GM23338 (cell line): ENCODE data around the gene ENTPD5. TPM values are rescaled to one million over a fixed set of nuclear protein-coding genes. Genes with fewer than 3 reads are reported as not detected.

Experiments used
- ATAC-seq: fragments of 200-7000 bp; cut with Tn5 transposase; 3 replicates; pipeline ENCODE4 v1.9.1; 2020
- DNase-seq: peaks from one replicate; pipeline ENCODE4 v3.0.0-alpha.2; 2015; ENCODE audit warnings: low spot score
- H2AFZ ChIP-seq: fragments of 200-600 bp; sonication (generic); 2 replicates; pipeline ENCODE4 v1.8.0; 2016; ENCODE audit warnings: antibody characterized with exemption, mild to moderate bottlenecking, moderate library complexity
- H3F3A ChIP-seq: fragments of 200-600 bp; sonication (generic); replicated peaks from 2 replicates; pipeline ENCODE4 v1.8.0; 2017; ENCODE audit warnings: antibody characterized with exemption, mixed run types, low read depth
- H3K27ac ChIP-seq: fragments of 200-600 bp; sonication (generic); 2 replicates; pipeline ENCODE4 v1.6.1; 2016; ENCODE audit warnings: low read depth
- H3K27me3 ChIP-seq: fragments of 200-600 bp; sonication (generic); 2 replicates; pipeline ENCODE4 v1.8.0; 2016; ENCODE audit warnings: mild to moderate bottlenecking, mixed run types, moderate library complexity; ENCODE audit not compliant: insufficient read depth
- H3K36me3 ChIP-seq: fragments of 200-600 bp; sonication (generic); 2 replicates; pipeline ENCODE4 v1.8.0; 2016; ENCODE audit warnings: mild to moderate bottlenecking; ENCODE audit not compliant: insufficient read depth
- H3K4me1 ChIP-seq: fragments of 200-600 bp; sonication (generic); 2 replicates; pipeline ENCODE4 v1.8.0; 2016; ENCODE audit warnings: mild to moderate bottlenecking, moderate library complexity; ENCODE audit not compliant: insufficient read depth
- H3K4me2 ChIP-seq: fragments of 200-600 bp; sonication (generic); 2 replicates; pipeline ENCODE4 v1.7.1; 2017; ENCODE audit warnings: mixed run types
- H3K4me3 ChIP-seq: fragments of 200-600 bp; sonication (generic); 2 replicates; pipeline ENCODE4 v1.6.1; 2016; ENCODE audit warnings: mixed run types
- H3K79me2 ChIP-seq: fragments of 200-600 bp; sonication (generic); replicated peaks from 2 replicates; pipeline ENCODE4 v1.8.0; 2017; ENCODE audit warnings: mild to moderate bottlenecking; ENCODE audit not compliant: insufficient read depth
- H3K9me2 ChIP-seq: fragments of 200-600 bp; sonication (generic); 2 replicates; pipeline ENCODE4 v1.8.0; 2017; ENCODE audit not compliant: insufficient read depth
- H4K20me1 ChIP-seq: fragments of 200-600 bp; sonication (generic); replicated peaks from 2 replicates; pipeline ENCODE4 v1.8.0; 2017; ENCODE audit warnings: mild to moderate bottlenecking; ENCODE audit not compliant: insufficient read depth
- H3K27ac Mint-ChIP-seq: 2 replicates; pipeline ENCODE4 v1.8.0; 2020; ENCODE audit warnings: inconsistent platforms, mild to moderate bottlenecking, moderate library complexity, mixed read lengths
- H3K27me3 Mint-ChIP-seq: 3 replicates; pipeline ENCODE4 v1.8.0; 2022; ENCODE audit warnings: low read depth, mild to moderate bottlenecking, moderate library complexity, mixed read lengths, inconsistent platforms; ENCODE audit not compliant: insufficient read depth, poor library complexity
- H3K36me3 Mint-ChIP-seq: 3 replicates; pipeline ENCODE4 v1.8.0; 2021; ENCODE audit warnings: low read depth, mild to moderate bottlenecking, inconsistent platforms, moderate library complexity, mixed read lengths
- H3K4me1 Mint-ChIP-seq: 3 replicates; pipeline ENCODE4 v1.8.0; 2020; ENCODE audit warnings: mild to moderate bottlenecking, inconsistent platforms, mixed read lengths
- H3K4me3 Mint-ChIP-seq: 3 replicates; pipeline ENCODE4 v1.8.0; 2021; ENCODE audit warnings: moderate library complexity, mild to moderate bottlenecking, inconsistent platforms, mixed read lengths
- H3K9me3 Mint-ChIP-seq: 3 replicates; pipeline ENCODE4 v1.8.0; 2020; ENCODE audit warnings: moderate library complexity, mild to moderate bottlenecking, inconsistent platforms, mixed read lengths
- CREB1 ChIP-seq: fragments of 250-450 bp; sonication (Bioruptor Pico); IDR thresholded peaks from 2 replicates; pipeline ENCODE4 v1.5.0; 2020; ENCODE audit warnings: low read depth, mild to moderate bottlenecking, moderate library complexity
- CTCF ChIP-seq, 2 experiments: fragments of 200-600 bp in 1 of 2; sonication (generic) in 1 of 2; conservative IDR thresholded peaks; 2 replicates each; pipeline versions ENCODE4 v1.5.1 to v1.6.1; 2016 to 2017; ENCODE audit warnings: antibody characterized with exemption in 2 of 2, low read depth in 2 of 2, mild to moderate bottlenecking in 2 of 2, moderate library complexity in 1 of 2
- ETS1 ChIP-seq: IDR thresholded peaks from 2 replicates; pipeline ENCODE4 v1.6.1; 2016; ENCODE audit warnings: antibody characterized with exemption
- EZH2 ChIP-seq: fragments of 200-600 bp; sonication (generic); IDR thresholded peaks from one replicate; pipeline ENCODE4 v1.8.0; 2017; ENCODE audit warnings: antibody characterized with exemption, mild to moderate bottlenecking, low read depth; ENCODE audit not compliant: unreplicated experiment
- EZH2phosphoT487 ChIP-seq: fragments of 200-600 bp; sonication (generic); IDR thresholded peaks from one replicate; pipeline ENCODE4 v1.8.1; 2018; ENCODE audit warnings: antibody characterized with exemption; ENCODE audit not compliant: unreplicated experiment
- JUNB ChIP-seq: IDR thresholded peaks from one replicate; pipeline ENCODE4 v1.6.1; 2016; ENCODE audit warnings: antibody characterized with exemption; ENCODE audit not compliant: unreplicated experiment
- NANOG ChIP-seq: IDR thresholded peaks from 2 replicates; pipeline ENCODE4 v1.6.1; 2016; ENCODE audit warnings: antibody characterized with exemption, borderline replicate concordance
- POLR2AphosphoS5 ChIP-seq: IDR thresholded peaks from 2 replicates; pipeline ENCODE4 v1.6.1; 2016; ENCODE audit warnings: antibody characterized with exemption, low read depth
- REST ChIP-seq: IDR thresholded peaks from one replicate; pipeline ENCODE4 v1.6.1; 2018; ENCODE audit warnings: antibody characterized with exemption; ENCODE audit not compliant: unreplicated experiment
- STAT1 ChIP-seq: IDR thresholded peaks from one replicate; pipeline ENCODE4 v1.6.1; 2016; ENCODE audit warnings: antibody characterized with exemption; ENCODE audit not compliant: unreplicated experiment
- ZNF114 ChIP-seq: fragments of 250-450 bp; sonication (Bioruptor Pico); IDR thresholded peaks from 2 replicates; pipeline ENCODE4 v1.5.0; 2020; ENCODE audit warnings: mild to moderate bottlenecking, moderate library complexity
- ZNF331 ChIP-seq: fragments of 250-450 bp; sonication (Bioruptor Pico); IDR thresholded peaks from 2 replicates; pipeline ENCODE4 v1.5.0; 2020; ENCODE audit warnings: low read depth, mild to moderate bottlenecking, moderate library complexity
- long read RNA-seq: library from polyadenylated mRNA; unstranded; transcript quantifications from one replicate; pipeline ENCODE4 v2.0.0, GENCODE V29; 2020; ENCODE audit not compliant: unreplicated experiment
- polyA plus RNA-seq: library from polyadenylated mRNA; unstranded; fragments of >200 nt; fragmentation: Nextera tagmentation; extraction: Ambion mirVana; gene quantifications from 2 replicates; pipeline ENCODE4 v1.2.1, GENCODE V29; 2016
- total RNA-seq: library from RNA; depleted of rRNA; stranded (reverse); fragments of >200 nt; shearing (Covaris generic); gene quantifications from 2 replicates; pipeline ENCODE4 v1.2.3, GENCODE V29; 2014; rRNA removed

Gene ENTPD5
- total RNA-seq: 5.5 and 7.9 TPM in 2 replicates
- polyA plus RNA-seq: 3.5 and 4.6 TPM in 2 replicates
- long read RNA-seq, partial matches to known transcripts: 0 of 4 reads
- long read RNA-seq, other reads (novel, unspliced or antisense): 4 of 4 reads

GRCh38 chr14:74018586-74019407, at the start of gene ENTPD5, which contains the start of gene BBOF1:
Gene ENTPD5 (minus strand): TSS chr14:74019288. CDS start chr14:73988102, 31,186 bp downstream.
Gene BBOF1 (plus strand): TSS chr14:74019349. CDS start chr14:74019479, 130 bp downstream.
- Histone ChIP-seq H3K27ac (no peak within 1 kb of the TSS), H4K20me1 (no peaks in the 10 kb centered on the region), H3K79me2 (no peaks in the 10 kb centered on the region), H3F3A (no peaks in the 10 kb centered on the region), H3K4me1 (no peaks in the 10 kb centered on the region; the same call in 1 of the 2 replicates), H3K27me3 (peaks cover 9% of the 10 kb centered on the region), H3K36me3 (no peaks in the 10 kb centered on the region), H2AFZ (peak within 1 kb of the TSS; percentile 99), H3K4me3 (peak within 1 kb of the TSS; percentile 93), H3K9me2 (no peaks in the 10 kb centered on the region), H3K4me2 (peak within 1 kb of the TSS; percentile 98)
- H3K27me3 Mint-ChIP-seq: peaks cover 14% of the 10 kb centered on the region
- H3K4me1 Mint-ChIP-seq: no peaks in the 10 kb centered on the region; the same call in 2 of the 3 replicates
- TF ChIP-seq CREB1 (peak; percentile 77), POLR2AphosphoS5 (peak; percentile 62), ZNF114 (CRISPR knock-in tag) (no peak)
- H3K36me3 Mint-ChIP-seq: no peaks in the 10 kb centered on the region
- DNase-seq (peak; percentile 76), ATAC-seq (peak; percentile 82)
- no peaks in the 10 kb centered on the region for H3K9me3 Mint-ChIP-seq
- peak within 1 kb of the TSS; percentile 90 for H3K4me3 Mint-ChIP-seq
- no peak within 1 kb of the TSS for H3K27ac Mint-ChIP-seq

- H3K4me2 ChIP-seq: no peak overlapping the region
- no peak overlapping the region for H3K4me3 Mint-ChIP-seq
- H3F3A ChIP-seq: no peaks in the 10 kb centered on the region
- no peak overlapping the region for H3K4me3 ChIP-seq
- no peaks in the 10 kb centered on the region for H3K27me3 ChIP-seq
- no peaks in the 10 kb centered on the region for H3K79me2 ChIP-seq
- no peaks in the 10 kb centered on the region for H3K9me3 Mint-ChIP-seq
- ATAC-seq: no peak
- H3K36me3 Mint-ChIP-seq: peaks cover 24% of the 10 kb centered on the region
- H3K27ac Mint-ChIP-seq: no peak overlapping the region
- no peaks in the 10 kb centered on the region for H3K4me1 ChIP-seq
- no peak overlapping the region for H2AFZ ChIP-seq
- no peaks in the 10 kb centered on the region for H4K20me1 ChIP-seq
- H3K36me3 ChIP-seq: no peaks in the 10 kb centered on the region
- H3K27me3 Mint-ChIP-seq: no peaks in the 10 kb centered on the region
- DNase-seq: no peak
- H3K9me2 ChIP-seq: no peaks in the 10 kb centered on the region
- H3K27ac ChIP-seq: no peak overlapping the region
- no peaks in the 10 kb centered on the region for H3K4me1 Mint-ChIP-seq
- TF ChIP-seq ZNF331 (CRISPR knock-in tag) (no peak), EZH2phosphoT487 (no peak), STAT1 (no peak), REST (no peak), CREB1 (no peak), NANOG (no peak), CTCF (conservative IDR thresholded peaks at IDR 0.05; ENCODE audit: low read depth in 2 of 2) (no peak), ZNF114 (CRISPR knock-in tag) (no peak), JUNB (no peak), ETS1 (no peak), POLR2AphosphoS5 (no peak), EZH2 (no peak)
These were observed 46.9 kb upstream of the ENTPD5 start for GRCh38 chr14:74065746-74066575.
